ENCODE measurements around the gene GNAI1.

DNA sequence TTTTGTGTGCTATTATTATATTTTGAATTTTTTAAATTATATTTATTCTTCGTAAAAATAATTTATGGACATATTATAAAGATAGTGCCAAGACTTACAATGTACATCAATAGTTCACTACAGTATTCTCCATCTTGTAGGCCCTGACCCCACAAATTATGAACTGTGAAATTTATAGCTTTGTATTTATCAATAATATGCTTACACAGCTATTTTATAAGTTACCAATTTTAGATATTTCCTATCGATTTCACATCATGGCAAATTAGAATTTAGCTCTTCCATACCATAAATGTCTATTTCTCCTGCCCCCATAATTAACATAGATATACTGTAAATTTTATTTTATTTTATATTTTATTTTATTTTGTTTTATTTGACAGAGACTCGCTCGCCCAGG lies 34.4 kb upstream of the GNAI1 start:
- TF ChIP-seq, protein P1, sequence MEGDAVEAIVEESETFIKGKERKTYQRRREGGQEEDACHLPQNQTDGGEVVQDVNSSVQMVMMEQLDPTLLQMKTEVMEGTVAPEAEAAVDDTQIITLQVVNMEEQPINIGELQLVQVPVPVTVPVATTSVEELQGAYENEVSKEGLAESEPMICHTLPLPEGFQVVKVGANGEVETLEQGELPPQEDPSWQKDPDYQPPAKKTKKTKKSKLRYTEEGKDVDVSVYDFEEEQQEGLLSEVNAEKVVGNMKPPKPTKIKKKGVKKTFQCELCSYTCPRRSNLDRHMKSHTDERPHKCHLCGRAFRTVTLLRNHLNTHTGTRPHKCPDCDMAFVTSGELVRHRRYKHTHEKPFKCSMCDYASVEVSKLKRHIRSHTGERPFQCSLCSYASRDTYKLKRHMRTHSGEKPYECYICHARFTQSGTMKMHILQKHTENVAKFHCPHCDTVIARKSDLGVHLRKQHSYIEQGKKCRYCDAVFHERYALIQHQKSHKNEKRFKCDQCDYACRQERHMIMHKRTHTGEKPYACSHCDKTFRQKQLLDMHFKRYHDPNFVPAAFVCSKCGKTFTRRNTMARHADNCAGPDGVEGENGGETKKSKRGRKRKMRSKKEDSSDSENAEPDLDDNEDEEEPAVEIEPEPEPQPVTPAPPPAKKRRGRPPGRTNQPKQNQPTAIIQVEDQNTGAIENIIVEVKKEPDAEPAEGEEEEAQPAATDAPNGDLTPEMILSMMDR (IDR thresholded peaks at IDR 0.05; ENCODE audit: insufficient read depth, low read depth, low read length) = no peak
- no peak for TF ChIP-seq EZH2 (IDR thresholded peaks at IDR 0.05; ENCODE audit: insufficient read depth, low read length)

Data from astrocyte (in vitro differentiated cells and primary cell).